ENCODE measurements around the gene SLC35B1.

Gene SLC35B1

GRCh38 chr17:49707608-49708514 is at the start of gene SLC35B1:
SLC35B1 (minus strand) TSS chr17:49707964; CDS start chr17:49707833, 131 bp downstream.
- peak; percentile 100 for DNase-seq (ENCODE audit: low read depth)
- H3K4me3 ChIP-seq (ENCODE audit: low read length): peak within 1 kb of the TSS; percentile 97
- TF ChIP-seq CTCF (IDR thresholded peaks at IDR 0.05; ENCODE audit: insufficient read depth, low read depth, low read length, missing control alignments): peak; percentile 95

GRCh38 chr17:49757151-49757777 is 49.5 kb upstream of the SLC35B1 start:
- no peak for TF ChIP-seq CTCF (IDR thresholded peaks at IDR 0.05; ENCODE audit: insufficient read depth, low read depth, low read length, missing control alignments)
- H3K4me3 ChIP-seq (ENCODE audit: low read length): no peak overlapping the region

GRCh38 chr17:49756323-49757150 is 48.8 kb upstream of the SLC35B1 start:
- no peak overlapping the region for H3K4me3 ChIP-seq (ENCODE audit: low read length)
- TF ChIP-seq CTCF (IDR thresholded peaks at IDR 0.05; ENCODE audit: insufficient read depth, low read depth, low read length, missing control alignments): no peak
- no peak for DNase-seq (ENCODE audit: low read depth)

More at GRCh38 chr17:49757151-49757777, 49.5 kb upstream of the SLC35B1 start:
- DNase-seq (ENCODE audit: low read depth): no peak

GRCh38 chr17:49755663-49756283 is 48.0 kb upstream of the SLC35B1 start:
- no peak overlapping the region for H3K4me3 ChIP-seq (ENCODE audit: low read length)
- DNase-seq (ENCODE audit: low read depth): no peak

GRCh38 chr17:49753959-49754391 is 46.2 kb upstream of the SLC35B1 start:
- DNase-seq (ENCODE audit: low read depth): no peak
- H3K4me3 ChIP-seq (ENCODE audit: low read length): no peak overlapping the region
- no peak for TF ChIP-seq CTCF (IDR thresholded peaks at IDR 0.05; ENCODE audit: insufficient read depth, low read depth, low read length, missing control alignments)

More at GRCh38 chr17:49755663-49756283, 48.0 kb upstream of the SLC35B1 start:
- TF ChIP-seq CTCF (IDR thresholded peaks at IDR 0.05; ENCODE audit: insufficient read depth, low read depth, low read length, missing control alignments): no peak

GRCh38 chr17:49752508-49752907 is 44.7 kb upstream of the SLC35B1 start:
- no peak for DNase-seq (ENCODE audit: low read depth)
- no peak for TF ChIP-seq CTCF (IDR thresholded peaks at IDR 0.05; ENCODE audit: insufficient read depth, low read depth, low read length, missing control alignments)
- no peak overlapping the region for H3K4me3 ChIP-seq (ENCODE audit: low read length)
